Esophagus squamous epithelium (tissue), 4 donors: ENCODE data around the gene SMAD3.
"Not testable (repeated sequence)": the region's sequence is repeated elsewhere in the genome, so short reads cannot be mapped to it uniquely, and the experiment has no call there.

Experiments used
- POLR2A ChIP-seq, 4 donors: fragments of 450-650 bp; IDR thresholded peaks; one replicate each; pipeline ENCODE4 v1.6.1; 2017; ENCODE audit warnings: antibody characterized with exemption in 4 of 4, mild to moderate bottlenecking in 4 of 4, moderate library complexity in 3 of 4
- TF ChIP-seq, protein P1 (sequence below), 6 experiments: fragments of 450-650 bp in 4 of 6; fragments of 200-600 bp in 2 of 6; sonication (generic) in 2 of 6; IDR thresholded peaks; one replicate each; pipeline ENCODE4 v1.5.1; 2016 to 2019; ENCODE audit warnings: antibody characterized with exemption in 6 of 6, mild to moderate bottlenecking in 4 of 6, moderate library complexity in 4 of 6

DNA sequence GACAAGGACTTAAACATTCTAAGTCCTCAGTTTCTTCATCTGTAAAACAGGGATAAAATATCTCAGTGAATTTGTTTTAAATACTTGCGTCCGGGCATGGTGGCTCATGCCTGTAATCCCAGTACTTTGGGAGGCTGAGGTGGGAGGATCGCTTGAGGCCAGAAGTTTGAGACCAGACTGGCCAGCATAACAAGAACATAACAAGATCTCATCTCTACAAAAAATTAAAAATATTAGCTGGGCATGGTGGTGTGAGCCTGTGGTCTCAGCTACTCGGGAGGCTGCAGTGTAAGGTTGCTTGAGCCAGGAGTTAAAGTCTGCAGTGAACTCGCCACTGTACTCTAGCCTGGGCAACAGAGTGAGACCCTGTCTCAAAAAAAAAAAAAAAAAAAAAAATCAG lies 57.4 kb downstream of the SMAD3 start:
- TF ChIP-seq POLR2A (IDR thresholded peaks at IDR 0.05): not testable (repeated sequence)
- TF ChIP-seq, protein P1, sequence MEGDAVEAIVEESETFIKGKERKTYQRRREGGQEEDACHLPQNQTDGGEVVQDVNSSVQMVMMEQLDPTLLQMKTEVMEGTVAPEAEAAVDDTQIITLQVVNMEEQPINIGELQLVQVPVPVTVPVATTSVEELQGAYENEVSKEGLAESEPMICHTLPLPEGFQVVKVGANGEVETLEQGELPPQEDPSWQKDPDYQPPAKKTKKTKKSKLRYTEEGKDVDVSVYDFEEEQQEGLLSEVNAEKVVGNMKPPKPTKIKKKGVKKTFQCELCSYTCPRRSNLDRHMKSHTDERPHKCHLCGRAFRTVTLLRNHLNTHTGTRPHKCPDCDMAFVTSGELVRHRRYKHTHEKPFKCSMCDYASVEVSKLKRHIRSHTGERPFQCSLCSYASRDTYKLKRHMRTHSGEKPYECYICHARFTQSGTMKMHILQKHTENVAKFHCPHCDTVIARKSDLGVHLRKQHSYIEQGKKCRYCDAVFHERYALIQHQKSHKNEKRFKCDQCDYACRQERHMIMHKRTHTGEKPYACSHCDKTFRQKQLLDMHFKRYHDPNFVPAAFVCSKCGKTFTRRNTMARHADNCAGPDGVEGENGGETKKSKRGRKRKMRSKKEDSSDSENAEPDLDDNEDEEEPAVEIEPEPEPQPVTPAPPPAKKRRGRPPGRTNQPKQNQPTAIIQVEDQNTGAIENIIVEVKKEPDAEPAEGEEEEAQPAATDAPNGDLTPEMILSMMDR (IDR thresholded peaks at IDR 0.05): not testable (repeated sequence)
